Medulla oblongata (tissue), 1 donor: ENCODE data around the gene FGF14.
"Not testable (repeated sequence)": the region's sequence is repeated elsewhere in the genome, so short reads cannot be mapped to it uniquely, and the experiment has no call there.

Experiments used
- DNase-seq: peaks from one replicate; pipeline ENCODE4 v3.0.0-alpha.2; 2015; ENCODE audit errors: extremely low spot score

Gene FGF14

DNA sequence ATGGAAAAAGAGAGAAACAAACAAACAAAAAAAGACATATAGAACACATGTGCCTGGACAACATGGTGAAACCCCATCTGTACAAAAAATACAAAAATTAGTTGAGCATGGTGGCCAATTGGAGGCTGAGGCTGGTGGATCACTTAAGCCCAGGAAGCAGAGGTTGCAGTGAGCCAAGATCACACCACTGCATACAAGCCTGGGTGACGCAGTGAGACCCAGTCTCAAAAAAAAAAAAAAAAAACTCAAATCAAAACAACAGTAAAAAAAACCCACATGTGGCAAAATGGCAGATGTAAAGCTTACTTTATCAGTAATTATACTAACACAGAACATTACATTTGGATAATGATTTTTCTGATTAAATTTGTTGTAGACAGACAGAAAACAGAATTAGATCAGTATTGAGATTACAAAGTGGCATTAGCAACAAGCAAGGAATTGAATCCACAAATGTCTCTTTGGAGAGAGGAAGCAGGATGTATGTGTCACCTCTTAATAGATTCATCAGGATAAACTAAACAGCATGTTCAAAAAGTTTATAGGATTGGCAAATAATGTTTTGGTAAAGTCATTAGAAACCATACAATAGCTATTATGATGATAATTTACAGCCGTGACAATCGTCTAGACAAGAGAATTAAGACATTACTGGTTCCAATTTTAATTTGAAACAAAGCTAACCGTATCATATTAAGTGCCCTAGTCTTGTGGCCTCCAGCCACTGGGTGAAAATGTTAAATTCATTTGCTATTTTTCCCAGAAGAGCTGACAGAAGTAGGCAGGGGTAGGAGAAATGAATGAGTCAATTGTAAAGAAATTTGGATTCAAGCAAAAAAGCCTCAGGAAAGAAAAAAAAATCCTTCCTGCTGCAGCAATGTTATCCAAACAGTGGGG, 206.0 kb downstream of the FGF14 start:
- DNase-seq = no peak

DNA sequence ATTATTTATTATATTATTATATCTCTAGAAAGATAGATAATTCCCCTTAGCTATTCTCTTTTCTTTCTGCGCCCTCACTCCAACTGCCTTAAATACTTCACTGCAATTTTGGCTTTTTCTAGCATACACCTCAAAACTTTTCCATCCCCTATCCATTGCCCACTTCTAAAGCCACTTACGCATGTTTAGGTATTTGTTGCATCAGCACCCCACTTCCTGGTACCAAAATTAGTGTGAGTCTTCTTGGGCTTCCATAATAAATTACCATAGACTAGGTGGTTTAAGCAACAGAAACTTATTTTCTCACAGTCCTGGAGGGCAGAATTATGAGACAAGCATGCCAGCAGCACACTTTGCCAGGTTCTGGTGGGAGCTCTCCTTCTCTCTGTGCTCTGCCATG, 209.0 kb downstream of the FGF14 start:
- no peak for DNase-seq

DNA sequence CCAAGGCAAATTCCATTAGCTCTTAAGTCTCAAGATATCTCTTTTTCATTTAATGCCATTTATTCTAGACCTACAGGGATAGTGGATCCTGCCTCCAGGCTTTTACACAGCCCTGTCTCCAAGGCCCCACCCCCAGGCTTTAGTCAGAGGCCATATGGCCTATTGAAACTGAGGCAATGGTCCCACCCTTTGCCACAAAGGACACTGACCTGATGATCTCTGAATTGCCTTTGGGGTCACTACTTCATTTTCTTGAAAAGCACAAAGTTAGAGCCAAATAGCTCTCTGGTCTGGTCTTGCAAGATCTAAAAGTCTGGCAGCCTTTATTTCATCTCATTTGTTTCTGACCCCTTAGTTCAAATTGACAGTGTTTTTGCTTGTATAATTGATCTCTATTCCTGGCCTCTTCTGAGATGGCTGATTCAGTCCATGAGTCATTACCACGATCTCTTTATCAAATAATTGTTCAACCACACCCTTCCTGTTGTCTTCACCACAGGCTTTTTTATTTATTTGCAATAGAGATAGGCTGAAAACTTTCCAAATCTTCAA, 209.8 kb downstream of the FGF14 start:
- DNase-seq = no peak

DNA sequence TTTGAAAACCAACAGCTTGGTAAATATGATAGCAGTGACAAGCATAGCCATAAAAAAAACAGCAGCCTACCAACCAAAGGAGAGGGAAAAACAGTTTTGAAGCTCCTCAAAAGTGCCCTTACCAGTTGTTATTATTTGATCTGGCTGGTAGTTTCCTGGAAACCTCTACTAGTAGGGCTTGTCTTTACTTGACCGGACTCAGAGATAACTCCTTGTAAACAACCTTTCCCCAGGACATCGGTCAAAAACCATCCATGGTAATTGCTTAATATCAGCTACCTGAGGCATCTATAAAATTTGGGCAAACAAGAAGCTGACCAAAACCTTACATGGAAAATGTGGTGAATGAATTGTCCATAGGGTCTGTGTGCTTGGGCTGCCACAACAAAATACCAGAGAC, 210.9 kb downstream of the FGF14 start:
- DNase-seq = no peak

DNA sequence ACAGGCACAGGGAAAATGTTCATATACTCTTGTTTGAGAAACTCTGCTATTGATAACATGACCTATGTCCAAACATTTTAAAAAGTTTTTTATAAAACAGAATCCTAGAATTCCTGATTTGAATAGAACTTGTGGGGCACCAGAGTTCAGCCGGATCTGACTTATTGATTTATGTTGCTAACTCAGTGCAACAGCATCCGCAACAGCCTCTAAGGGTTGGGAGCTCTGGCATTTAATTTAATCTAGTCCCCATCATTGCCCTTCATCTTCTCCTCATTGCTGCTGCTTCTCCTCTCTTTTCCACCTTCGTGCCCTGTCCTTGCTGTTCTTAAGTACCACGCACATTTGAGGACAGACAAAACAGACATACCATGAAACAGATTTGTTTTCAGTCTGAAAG, 214.5 kb downstream of the FGF14 start:
- no peak for DNase-seq

DNA sequence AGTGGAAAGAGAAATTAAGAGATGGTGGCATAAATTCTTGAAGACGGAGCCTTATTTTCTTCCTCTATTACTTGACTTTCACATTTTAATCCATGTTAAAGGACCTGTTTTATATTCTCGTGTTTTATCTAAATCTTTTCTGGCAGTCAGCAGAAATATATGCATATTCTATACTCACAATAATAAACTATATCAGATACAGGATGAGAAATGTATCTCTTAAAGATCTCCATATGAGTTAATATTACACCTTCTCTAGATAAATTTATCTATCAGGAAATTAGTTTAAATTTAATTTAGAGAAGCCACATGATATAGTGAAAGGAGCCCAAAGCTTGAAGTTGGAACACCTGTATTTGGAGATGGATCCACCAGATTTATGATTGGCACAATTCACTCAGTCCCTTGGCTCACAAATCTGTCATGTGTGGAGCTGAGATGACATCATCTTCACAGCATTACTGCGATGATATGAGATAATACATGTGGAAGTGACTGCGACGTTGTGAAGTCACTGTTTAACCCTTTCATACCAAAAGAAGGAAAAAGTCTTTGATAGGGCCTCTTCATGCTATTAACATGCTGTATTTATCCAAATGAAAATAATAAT, 216.4 kb downstream of the FGF14 start:
- DNase-seq = no peak

- DNase-seq = no peak
Measured at GRCh38 chr13:102183509-102184182, 218.2 kb downstream of the FGF14 start.

GRCh38 chr13:102182170-102182569, 219.7 kb downstream of the FGF14 start:
- no peak for DNase-seq

DNA sequence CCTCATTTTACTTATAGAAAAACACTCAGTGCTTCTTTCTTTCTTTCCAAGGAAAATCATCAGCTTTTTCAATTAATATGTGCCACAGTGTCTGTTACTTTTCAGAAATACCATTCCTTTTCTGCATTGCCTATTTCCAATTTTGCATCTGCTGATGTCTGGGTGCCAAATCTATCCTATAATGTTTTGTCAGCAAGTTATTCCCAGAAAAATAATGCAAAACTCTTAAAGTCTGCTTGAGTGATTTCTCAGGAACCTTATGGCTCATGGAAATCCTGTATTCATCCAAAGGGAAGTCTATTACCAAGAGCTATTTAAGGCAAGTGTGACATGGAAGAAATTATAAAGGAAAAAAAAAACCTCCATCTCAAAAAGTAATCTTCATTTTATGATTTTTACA, 224.4 kb downstream of the FGF14 start:
- DNase-seq = no peak

GRCh38 chr13:102176846-102177245, 225.0 kb downstream of the FGF14 start:
- DNase-seq = no peak

DNA sequence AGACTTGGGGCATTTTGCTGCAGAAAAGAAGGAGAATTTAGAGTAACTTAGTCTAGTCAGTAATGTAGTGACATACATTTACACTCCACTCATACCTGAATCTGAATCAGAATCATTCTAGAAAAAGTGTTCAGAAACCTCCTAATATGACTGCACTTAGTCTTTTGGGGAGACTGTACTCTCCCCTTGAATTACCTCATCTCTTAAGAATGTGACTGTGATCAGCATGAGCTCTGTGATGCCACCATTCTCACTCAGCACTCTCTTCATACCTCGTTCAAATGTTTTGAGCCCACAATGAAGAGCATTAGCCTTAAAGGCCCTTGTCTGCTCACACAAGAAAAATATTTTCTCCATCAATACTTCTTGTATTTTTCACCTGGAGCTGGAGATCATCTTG, 229.4 kb downstream of the FGF14 start:
- no peak for DNase-seq

DNA sequence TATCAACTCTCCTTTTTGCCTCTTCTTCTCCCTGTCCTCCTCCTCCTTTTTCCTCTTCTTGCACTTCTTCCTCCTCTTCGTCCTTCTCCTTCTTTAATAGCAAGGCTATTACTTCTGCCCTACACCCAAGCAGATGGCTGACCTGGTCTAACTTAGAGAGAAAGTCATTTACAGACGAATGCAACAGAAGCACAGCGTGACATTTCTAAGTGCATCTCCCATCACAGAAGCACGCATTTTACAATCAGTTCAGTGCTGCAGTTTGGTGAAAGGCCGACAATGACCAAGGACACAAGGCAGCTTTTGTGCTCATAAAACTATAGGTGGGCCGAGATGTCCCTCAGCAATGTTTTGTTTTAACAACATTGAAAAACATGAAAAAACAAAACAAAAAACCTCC, 231.5 kb downstream of the FGF14 start:
- no peak for DNase-seq

GRCh38 chr13:102169471-102170015, 232.3 kb downstream of the FGF14 start:
- no peak for DNase-seq

DNA sequence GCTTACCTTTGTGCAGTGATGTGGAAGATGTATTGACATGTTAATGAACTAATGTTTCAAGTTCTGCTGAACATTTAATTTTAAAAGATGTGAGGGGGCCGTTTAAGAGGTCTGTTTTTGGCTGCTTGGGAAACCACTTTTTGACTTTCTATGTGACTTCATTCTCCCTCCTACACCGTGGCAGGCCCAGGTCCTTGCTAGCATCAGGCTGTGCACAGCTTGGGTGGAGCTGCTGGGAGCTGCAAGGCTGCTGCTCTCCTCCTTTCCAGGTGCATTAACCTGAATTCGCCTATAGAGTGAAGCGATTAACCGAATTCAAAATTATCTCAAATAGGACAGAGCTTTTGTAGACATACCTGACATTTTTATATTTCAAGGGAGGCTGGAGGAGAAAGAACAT, 249.1 kb downstream of the FGF14 start:
- no peak for DNase-seq

DNA sequence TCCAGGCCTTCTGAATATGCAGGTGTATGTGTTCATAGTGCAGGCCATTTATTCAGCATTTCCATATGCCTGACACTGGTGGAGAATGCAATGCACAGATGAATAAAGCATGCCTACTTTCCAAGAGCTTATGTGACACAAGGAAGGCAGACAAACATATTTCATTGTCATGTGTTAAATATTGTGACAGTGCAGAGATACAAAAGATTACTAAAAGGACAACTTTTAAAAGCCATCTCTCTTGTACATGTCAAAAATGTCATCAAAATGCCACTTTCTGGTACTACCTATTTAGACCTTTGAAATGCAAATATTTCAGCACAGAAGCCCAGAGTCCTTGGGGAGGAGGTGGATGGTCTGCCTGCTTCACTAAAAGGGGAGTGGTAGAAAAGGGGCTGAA, 254.5 kb downstream of the FGF14 start:
- no peak for DNase-seq

- no peak for DNase-seq
Measured at GRCh38 chr13:102145750-102146149, 256.1 kb downstream of the FGF14 start.

DNA sequence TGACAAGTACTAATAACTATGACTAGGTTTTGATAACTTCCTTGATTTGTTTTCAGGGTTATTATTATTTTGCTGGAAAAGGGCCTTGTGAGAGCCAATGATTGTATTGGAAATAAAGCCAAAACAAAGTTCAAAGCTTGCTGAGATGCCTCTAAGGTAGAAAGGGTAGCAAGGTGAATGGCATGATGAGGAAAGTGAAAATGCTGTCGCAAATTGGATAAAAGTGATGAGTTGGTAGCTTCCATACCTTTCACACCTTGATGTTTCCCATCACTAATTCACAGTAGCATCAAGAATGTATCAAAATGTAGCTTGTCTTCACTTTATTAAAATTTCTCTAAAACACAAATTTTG, 259.4 kb downstream of the FGF14 start:
- no peak for DNase-seq

- peak; percentile 32 for DNase-seq
Measured at GRCh38 chr13:102141625-102142472, 260.0 kb downstream of the FGF14 start.

- DNase-seq = no peak
Measured at GRCh38 chr13:102139626-102140025, 262.2 kb downstream of the FGF14 start.

- no peak for DNase-seq
Measured at GRCh38 chr13:102138635-102139190, 263.1 kb downstream of the FGF14 start.

GRCh38 chr13:102137904-102138303, 263.9 kb downstream of the FGF14 start:
- not testable (repeated sequence) for DNase-seq
